H9 (cell line): ENCODE measurements around the gene RAB3IP. TPM values are rescaled to one million over a fixed set of nuclear protein-coding genes. Genes with fewer than 3 reads are reported as not detected.

Source experiments
- DNase-seq: peaks from one replicate; pipeline ENCODE4 v3.0.0-alpha.2; 2017
- H2AFZ ChIP-seq: one replicate; pipeline ENCODE4 v1.6.1; 2013; ENCODE audit warnings: mild to moderate bottlenecking, low read length, control low read depth, moderate library complexity
- H2AK5ac ChIP-seq: 2 replicates; pipeline ENCODE4 v1.6.1; 2013; ENCODE audit warnings: low read length, control low read depth, mixed read lengths; ENCODE audit not compliant: insufficient read length
- H2BK120ac ChIP-seq: one replicate; pipeline ENCODE4 v1.6.1; 2013; ENCODE audit warnings: low read depth, mild to moderate bottlenecking, low read length, control low read depth, inconsistent platforms; ENCODE audit not compliant: poor library complexity, severe bottlenecking
- H2BK12ac ChIP-seq: 2 replicates; pipeline ENCODE4 v1.6.1; 2013; ENCODE audit warnings: low read length, control low read depth, mixed read lengths, low read depth; ENCODE audit not compliant: insufficient read length
- H2BK15ac ChIP-seq: 2 replicates; pipeline ENCODE4 v1.6.1; 2013; ENCODE audit warnings: low read depth, low read length, control low read depth
- H2BK20ac ChIP-seq: one replicate; pipeline ENCODE4 v1.6.1; 2013; ENCODE audit warnings: low read depth, mild to moderate bottlenecking, low read length, control low read depth, inconsistent platforms; ENCODE audit not compliant: poor library complexity, severe bottlenecking
- H2BK5ac ChIP-seq: 2 replicates; pipeline ENCODE4 v1.6.1; 2013; ENCODE audit warnings: low read length, control low read depth, mixed read lengths; ENCODE audit not compliant: insufficient read length
- H3K14ac ChIP-seq: 2 replicates; pipeline ENCODE4 v1.6.1; 2013; ENCODE audit warnings: low read length, control low read depth; ENCODE audit not compliant: insufficient read depth
- H3K18ac ChIP-seq: 2 replicates; pipeline ENCODE4 v1.6.1; 2013; ENCODE audit warnings: low read depth, mild to moderate bottlenecking, mixed read lengths, low read length, control low read depth; ENCODE audit not compliant: insufficient read length
- H3K23ac ChIP-seq: 2 replicates; pipeline ENCODE4 v1.6.1; 2013; ENCODE audit warnings: low read length, control low read depth, mixed read lengths, low read depth; ENCODE audit not compliant: insufficient read length
- H3K23me2 ChIP-seq: 2 replicates; pipeline ENCODE4 v1.6.1; 2013; ENCODE audit warnings: low read depth, mild to moderate bottlenecking, mixed read lengths, low read length, control low read depth; ENCODE audit not compliant: insufficient read length, poor library complexity, severe bottlenecking
- H3K27ac ChIP-seq: 2 replicates; pipeline ENCODE4 v1.5.1; 2013; ENCODE audit warnings: low read length, control low read depth, mixed read lengths, low read depth; ENCODE audit not compliant: insufficient read length
- H3K27me3 ChIP-seq: 2 replicates; pipeline ENCODE4 v1.6.1; 2013; ENCODE audit warnings: low read length, control low read depth, inconsistent platforms; ENCODE audit not compliant: insufficient read depth
- H3K4ac ChIP-seq: 2 replicates; pipeline ENCODE4 v1.6.1; 2013; ENCODE audit warnings: low read depth, mild to moderate bottlenecking, control low read depth, inconsistent platforms, low read length, moderate library complexity
- H3K4me1 ChIP-seq: 2 replicates; pipeline ENCODE4 v1.6.1; 2013; ENCODE audit warnings: low read length, control low read depth, inconsistent platforms; ENCODE audit not compliant: insufficient read depth
- H3K4me2 ChIP-seq: 2 replicates; pipeline ENCODE4 v1.6.1; 2013; ENCODE audit warnings: low read length, control low read depth, mixed read lengths; ENCODE audit not compliant: insufficient read length, insufficient read depth
- H3K56ac ChIP-seq: 2 replicates; pipeline ENCODE4 v1.6.1; 2013; ENCODE audit warnings: low read depth, mild to moderate bottlenecking, mixed read lengths, low read length, control low read depth; ENCODE audit not compliant: insufficient read length
- H3K79me1 ChIP-seq: 2 replicates; pipeline ENCODE4 v1.6.1; 2013; ENCODE audit warnings: low read depth, mild to moderate bottlenecking, moderate library complexity, low read length, control low read depth, inconsistent platforms; ENCODE audit not compliant: insufficient read depth, poor library complexity, severe bottlenecking
- H3K79me2 ChIP-seq: 2 replicates; pipeline ENCODE4 v1.6.1; 2013; ENCODE audit warnings: low read length, control low read depth, inconsistent platforms; ENCODE audit not compliant: insufficient read depth
- H3K9ac ChIP-seq: 2 replicates; pipeline ENCODE4 v1.6.1; 2013; ENCODE audit warnings: low read length, control low read depth, mixed read lengths; ENCODE audit not compliant: insufficient read length; ENCODE audit errors: extremely low read depth
- H3K9me3 ChIP-seq: one replicate; pipeline ENCODE4 v1.6.1; 2013; ENCODE audit warnings: low read depth, low read length, inconsistent platforms; ENCODE audit not compliant: control insufficient read depth
- H3T11ph ChIP-seq: one replicate; pipeline ENCODE4 v1.6.1; 2013; ENCODE audit warnings: mild to moderate bottlenecking, low read length, control low read depth, inconsistent platforms
- H4K20me1 ChIP-seq: one replicate; pipeline ENCODE4 v1.6.1; 2013; ENCODE audit not compliant: control insufficient read depth, insufficient read length, insufficient read depth
- H4K5ac ChIP-seq: 2 replicates; pipeline ENCODE4 v1.6.1; 2013; ENCODE audit warnings: low read depth, mild to moderate bottlenecking, mixed read lengths, low read length, control low read depth; ENCODE audit not compliant: insufficient read length
- H4K8ac ChIP-seq: replicated peaks from 2 replicates; pipeline ENCODE4 v1.6.1; 2013; ENCODE audit warnings: low read length, control low read depth, mixed read lengths, low read depth; ENCODE audit not compliant: insufficient read length
- H4K91ac ChIP-seq: 2 replicates; pipeline ENCODE4 v1.6.1; 2013; ENCODE audit warnings: low read depth, mild to moderate bottlenecking, moderate library complexity, mixed read lengths, low read length, control low read depth; ENCODE audit not compliant: insufficient read length
- H3K27ac Mint-ChIP-seq, 3 experiments: 2 replicates in 2 of 3; 3 replicates in 1 of 3; pipeline ENCODE4 v1.8.0; 2020 to 2021; ENCODE audit warnings: mixed read lengths in 3 of 3, mild to moderate bottlenecking in 1 of 3, moderate library complexity in 1 of 3
- H3K27me3 Mint-ChIP-seq: 2 replicates; pipeline ENCODE4 v1.8.0; 2021; ENCODE audit warnings: low read depth, mild to moderate bottlenecking, moderate library complexity, mixed read lengths
- H3K36me3 Mint-ChIP-seq, 3 experiments: 2 replicates in 2 of 3; 3 replicates in 1 of 3; pipeline ENCODE4 v1.8.0; 2020 to 2021; ENCODE audit warnings: low read depth in 3 of 3, mixed read lengths in 3 of 3; ENCODE audit not compliant: insufficient read depth in 1 of 3
- H3K4me1 Mint-ChIP-seq, 2 experiments: 2 replicates each; pipeline ENCODE4 v1.8.0; 2020; ENCODE audit warnings: mixed read lengths in 2 of 2
- H3K4me3 Mint-ChIP-seq, 2 experiments: 2 replicates in 1 of 2; 3 replicates in 1 of 2; pipeline ENCODE4 v1.8.0; 2020 to 2021; ENCODE audit warnings: mild to moderate bottlenecking in 2 of 2, mixed read lengths in 2 of 2, moderate library complexity in 1 of 2
- H3K9me3 Mint-ChIP-seq, 2 experiments: 2 replicates in 1 of 2; 3 replicates in 1 of 2; pipeline ENCODE4 v1.8.0; 2020; ENCODE audit warnings: mild to moderate bottlenecking in 2 of 2, mixed read lengths in 2 of 2, moderate library complexity in 1 of 2
- WGBS: extraction: QIAGEN DNeasy Blood & Tissue Kit; methylation state at CpG from one replicate; pipeline ENCODE4 v1.1.7; 2013; ENCODE audit warnings: missing lambda C conversion rate, low lambda C conversion rate, mixed read lengths; ENCODE audit not compliant: insufficient read length; ENCODE audit errors: extremely low coverage; 5-methylcytosine and 5-hydroxymethylcytosine counted together
- total RNA-seq: library from RNA; stranded (reverse); gene quantifications from 2 replicates; pipeline ENCODE4 v1.2.1, GENCODE V29; 2021
- TF ChIP-seq, protein P1 (sequence below): fragments of 200-600 bp; sonication (generic); conservative IDR thresholded peaks from 3 replicates; pipeline ENCODE4 v1.8.0; 2021; ENCODE audit warnings: antibody characterized with exemption, mild to moderate bottlenecking

RAB3IP gene
- total RNA-seq, 1 experiment from 2014 or later = 45.5 TPM

DNA sequence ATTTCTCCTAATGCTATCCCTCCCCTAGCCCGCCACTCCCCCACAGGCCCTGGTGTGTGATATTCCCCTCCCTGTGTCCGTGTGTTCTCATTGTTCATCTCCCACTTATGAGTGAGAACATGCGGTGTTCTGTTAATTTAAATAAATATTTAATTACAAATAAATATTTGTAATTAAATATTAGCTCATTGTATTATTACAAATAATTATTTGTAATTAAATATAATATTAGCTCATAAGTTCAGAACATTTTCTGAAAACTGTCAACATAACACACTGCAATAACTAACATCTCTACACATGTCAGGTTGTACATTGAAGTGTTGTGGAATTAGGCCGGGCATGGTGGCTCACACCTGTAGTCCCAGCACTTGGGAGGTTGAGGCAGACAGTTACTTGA lies 5.4 kb downstream of the RAB3IP start:
- WGBS = no CpG with 5 or more reads among the region's 4 CpGs
- Histone ChIP-seq H3K23me2 (peaks cover 7% of the 10 kb centered on the region), H3K56ac (no peak overlapping the region), H2BK15ac (no peak overlapping the region), H3K4me1 (no peaks in the 10 kb centered on the region), H2AFZ (no peak overlapping the region), H2BK12ac (no peak overlapping the region), H4K91ac (no peak overlapping the region), H3K27me3 (no peaks in the 10 kb centered on the region; the same call in 1 of the 2 replicates), H4K5ac (no peak overlapping the region), H3K9me3 (peaks cover 2% of the 10 kb centered on the region), H3K27ac (no peak overlapping the region), H4K8ac (no peak overlapping the region), H3K14ac (no peak overlapping the region), H2BK5ac (no peak overlapping the region), H3T11ph (no peak overlapping the region), H3K9ac (no peak overlapping the region), H3K18ac (no peak overlapping the region), H3K4ac (no peak overlapping the region), H3K79me1 (no peaks in the 10 kb centered on the region), H2BK120ac (no peak overlapping the region), H2BK20ac (no peak overlapping the region), H3K23ac (no peak overlapping the region), H3K4me2 (no peak overlapping the region), H3K79me2 (peaks cover 2% of the 10 kb centered on the region; the same call in 1 of the 2 replicates), H4K20me1 (no peaks in the 10 kb centered on the region), H2AK5ac (no peak overlapping the region)
- TF ChIP-seq, protein P1, sequence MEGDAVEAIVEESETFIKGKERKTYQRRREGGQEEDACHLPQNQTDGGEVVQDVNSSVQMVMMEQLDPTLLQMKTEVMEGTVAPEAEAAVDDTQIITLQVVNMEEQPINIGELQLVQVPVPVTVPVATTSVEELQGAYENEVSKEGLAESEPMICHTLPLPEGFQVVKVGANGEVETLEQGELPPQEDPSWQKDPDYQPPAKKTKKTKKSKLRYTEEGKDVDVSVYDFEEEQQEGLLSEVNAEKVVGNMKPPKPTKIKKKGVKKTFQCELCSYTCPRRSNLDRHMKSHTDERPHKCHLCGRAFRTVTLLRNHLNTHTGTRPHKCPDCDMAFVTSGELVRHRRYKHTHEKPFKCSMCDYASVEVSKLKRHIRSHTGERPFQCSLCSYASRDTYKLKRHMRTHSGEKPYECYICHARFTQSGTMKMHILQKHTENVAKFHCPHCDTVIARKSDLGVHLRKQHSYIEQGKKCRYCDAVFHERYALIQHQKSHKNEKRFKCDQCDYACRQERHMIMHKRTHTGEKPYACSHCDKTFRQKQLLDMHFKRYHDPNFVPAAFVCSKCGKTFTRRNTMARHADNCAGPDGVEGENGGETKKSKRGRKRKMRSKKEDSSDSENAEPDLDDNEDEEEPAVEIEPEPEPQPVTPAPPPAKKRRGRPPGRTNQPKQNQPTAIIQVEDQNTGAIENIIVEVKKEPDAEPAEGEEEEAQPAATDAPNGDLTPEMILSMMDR = no peak
- peaks cover under 1 to 2% of the 10 kb centered on the region in 2 experiments; a peak in 4 of 5 replicates for H3K9me3 Mint-ChIP-seq
- DNase-seq = no peak
- H3K27ac Mint-ChIP-seq = no peak overlapping the region
- H3K4me1 Mint-ChIP-seq = peaks cover 8 to 9% of the 10 kb centered on the region in 2 experiments
- peaks cover 0 to 9% (median 8%) of the 10 kb centered on the region in 3 experiments; a peak in 5 of 7 replicates for H3K36me3 Mint-ChIP-seq
- H3K27me3 Mint-ChIP-seq = peaks cover 2% of the 10 kb centered on the region; the same call in 1 of the 2 replicates
- H3K4me3 Mint-ChIP-seq = no peak overlapping the region
